HepG2 (cell line): ENCODE results near the gene ZNF222. TPM values are rescaled to one million over a fixed set of nuclear protein-coding genes. Genes with fewer than 3 reads are reported as not detected.

Experiments used
- CHCHD3 ChIP-seq: sonication (generic); formaldehyde crosslinking; IDR thresholded peaks from 2 replicates; pipeline ENCODE4 v1.8.0; 2022; ENCODE audit warnings: mild to moderate bottlenecking, missing genetic modification reagents, moderate library complexity
- GABPA ChIP-seq, 2 experiments: IDR thresholded peaks; 2 replicates each; pipeline ENCODE4 v1.6.1; 2011 to 2016; ENCODE audit warnings: low read depth in 2 of 2, low read length in 1 of 2, missing biosample characterization in 1 of 2, missing genetic modification characterization in 1 of 2
- HNF4A ChIP-seq: sonication (generic); formaldehyde crosslinking; IDR thresholded peaks from 2 replicates; pipeline ENCODE4 v1.4.0; 2020; ENCODE audit warnings: missing genetic modification reagents
- HOXD1 ChIP-seq: sonication (generic); formaldehyde crosslinking; IDR thresholded peaks from 2 replicates; pipeline ENCODE4 v1.5.0; 2020; ENCODE audit warnings: missing genetic modification reagents
- KLF12 ChIP-seq: sonication (generic); formaldehyde crosslinking; IDR thresholded peaks from 2 replicates; pipeline ENCODE4 v1.4.0; 2020; ENCODE audit warnings: missing genetic modification reagents, borderline replicate concordance
- MAFK ChIP-seq, 2 experiments: IDR thresholded peaks in 1 of 2; conservative IDR thresholded peaks in 1 of 2; 2 replicates each; pipeline ENCODE4 v1.6.1; 2011; ENCODE audit warnings: improper control_type of control experiment in 2 of 2, low read length in 2 of 2
- MED1 ChIP-seq: sonication (generic); formaldehyde crosslinking; IDR thresholded peaks from 2 replicates; pipeline ENCODE4 v1.4.0; 2020; ENCODE audit warnings: missing genetic modification reagents
- MEIS1 ChIP-seq: sonication (generic); formaldehyde crosslinking; IDR thresholded peaks from 2 replicates; pipeline ENCODE4 v1.9.0; 2021; ENCODE audit warnings: mild to moderate bottlenecking, missing genetic modification reagents, moderate library complexity, borderline replicate concordance
- MLLT10 ChIP-seq: sonication (generic); formaldehyde crosslinking; IDR thresholded peaks from 2 replicates; pipeline ENCODE4 v1.4.0; 2020; ENCODE audit warnings: missing genetic modification reagents
- NCOA5 ChIP-seq: sonication (generic); formaldehyde crosslinking; IDR thresholded peaks from 2 replicates; pipeline ENCODE4 v1.4.0; 2020; ENCODE audit warnings: missing genetic modification reagents
- RAD21 ChIP-seq: fragments of 450-650 bp; formaldehyde crosslinking; IDR thresholded peaks from 2 replicates; pipeline ENCODE4 v1.5.0; 2020; ENCODE audit warnings: mild to moderate bottlenecking
- SMAD9 ChIP-seq: sonication (generic); formaldehyde crosslinking; IDR thresholded peaks from 2 replicates; pipeline ENCODE4 v1.5.1; 2020; ENCODE audit warnings: mild to moderate bottlenecking, missing genetic modification reagents
- ZBTB40 ChIP-seq, 2 experiments: fragments of 450-650 bp in 1 of 2; sonication (generic) in 1 of 2; formaldehyde crosslinking in 1 of 2; IDR thresholded peaks; 2 replicates each; pipeline versions ENCODE4 v1.6.1 to v1.8.0; 2016 to 2022; ENCODE audit warnings: antibody characterized with exemption in 1 of 2, mild to moderate bottlenecking in 1 of 2, missing genetic modification reagents in 1 of 2
- ZBTB8A ChIP-seq: sonication (generic); formaldehyde crosslinking; IDR thresholded peaks from 2 replicates; pipeline ENCODE4 v1.4.0; 2020; ENCODE audit warnings: mild to moderate bottlenecking, low read depth, missing genetic modification reagents, borderline replicate concordance
- ZNF232 ChIP-seq: sonication (generic); formaldehyde crosslinking; IDR thresholded peaks from 2 replicates; pipeline ENCODE4 v1.4.0; 2020; ENCODE audit warnings: missing genetic modification reagents, borderline replicate concordance
- ZNF44 ChIP-seq: sonication (generic); formaldehyde crosslinking; IDR thresholded peaks from 2 replicates; pipeline ENCODE4 v1.5.1; 2020; ENCODE audit warnings: mild to moderate bottlenecking, missing genetic modification reagents
- ZNF549 ChIP-seq: sonication (generic); formaldehyde crosslinking; IDR thresholded peaks from 2 replicates; pipeline ENCODE4 v1.5.0; 2020; ENCODE audit warnings: missing genetic modification reagents
- ZNF737 ChIP-seq: sonication (generic); formaldehyde crosslinking; IDR thresholded peaks from 2 replicates; pipeline ENCODE4 v1.5.0; 2020; ENCODE audit warnings: missing genetic modification reagents, mild to moderate bottlenecking, borderline replicate concordance
- ZSCAN20 ChIP-seq: sonication (generic); formaldehyde crosslinking; IDR thresholded peaks from 2 replicates; pipeline ENCODE4 v1.4.0; 2020; ENCODE audit warnings: missing genetic modification reagents, mild to moderate bottlenecking, borderline replicate concordance
- polyA plus RNA-seq, 8 experiments: library from polyadenylated mRNA; depleted of rRNA in 3 of 8; stranded (reverse) in 7 of 8; unstranded in 1 of 8; fragments of >200 nt; fragmentation: Illumina TruSeq in 4 of 8; extraction: Trizol in 4 of 8; gene quantifications; 2 replicates each; pipeline versions ENCODE4 v1.2.1 to v1.2.3, GENCODE V29; 2011 to 2016; ENCODE audit warnings: low read depth in 4 of 8, missing spikeins in 1 of 8, mixed read lengths in 1 of 8; ENCODE audit not compliant: insufficient read depth in 1 of 8
- total RNA-seq, 5 experiments: library from RNA; depleted of rRNA; stranded (reverse); fragments of >200 nt; fragmentation: Illumina TruSeq; extraction: Trizol; gene quantifications; 2 replicates each; pipeline ENCODE4 v1.2.3, GENCODE V29; 2016; ENCODE audit warnings: low read depth in 1 of 5

The ZNF222 gene
- total and polyA plus RNA-seq, 2 of the 13 experiments (the other 11 are each of a cell fraction or from before 2014, with no cell fraction given) = 2.2 to 6.2 TPM

- TF ChIP-seq ZBTB8A (no peak), HOXD1 (CRISPR knock-in tag) (0 out of 2 replicates have a peak, but pooled peaks have one; percentile 27), MEIS1 (no peak), CHCHD3 (CRISPR knock-in tag) (no peak), GABPA (IDR thresholded peaks at IDR 0.05; ENCODE audit: low read depth, low read length) (peak; percentile 89), GABPA (CRISPR knock-in tag; IDR thresholded peaks at IDR 0.05; ENCODE audit: low read depth) (peak; percentile 98), ZNF44 (CRISPR knock-in tag) (no peak; the same call in 1 of the 2 replicates), ZNF737 (CRISPR knock-in tag) (no peak), MAFK (conservative IDR thresholded peaks at IDR 0.05 in 1 of 2, IDR thresholded peaks at IDR 0.05 in 1 of 2; ENCODE audit: low read length in 2 of 2) (no peak), ZSCAN20 (CRISPR knock-in tag) (no peak), NCOA5 (no peak), RAD21 (CRISPR knock-in tag) (no peak), MED1 (CRISPR knock-in tag) (peak; percentile 36; the same call in 1 of the 2 replicates), MLLT10 (CRISPR knock-in tag) (no peak), ZNF549 (CRISPR knock-in tag) (no peak), ZNF232 (no peak; the same call in 1 of the 2 replicates), HNF4A (CRISPR knock-in tag) (no peak; the same call in 1 of the 2 replicates), KLF12 (no peak), ZBTB40 (IDR thresholded peaks at IDR 0.05) (0 out of 2 replicates have a peak, but pooled peaks have one; percentile 28), ZBTB40 (CRISPR knock-in tag; IDR thresholded peaks at IDR 0.05) (0 out of 2 replicates have a peak, but pooled peaks have one; percentile 50), SMAD9 (no peak; the same call in 1 of the 2 replicates)
These were observed 46.8 kb downstream of the ZNF222 start, which contains the start of gene ZNF284 (continued) for GRCh38 chr19:44071824-44072542.
